Measurements from ENCODE around the gene WDR82. TPM values are rescaled to one million over a fixed set of nuclear protein-coding genes. Genes with fewer than 3 reads are reported as not detected.

The WDR82 gene
- total and polyA plus RNA-seq, 4 donors, result 77.1 to 159 (median 133) TPM

DNA sequence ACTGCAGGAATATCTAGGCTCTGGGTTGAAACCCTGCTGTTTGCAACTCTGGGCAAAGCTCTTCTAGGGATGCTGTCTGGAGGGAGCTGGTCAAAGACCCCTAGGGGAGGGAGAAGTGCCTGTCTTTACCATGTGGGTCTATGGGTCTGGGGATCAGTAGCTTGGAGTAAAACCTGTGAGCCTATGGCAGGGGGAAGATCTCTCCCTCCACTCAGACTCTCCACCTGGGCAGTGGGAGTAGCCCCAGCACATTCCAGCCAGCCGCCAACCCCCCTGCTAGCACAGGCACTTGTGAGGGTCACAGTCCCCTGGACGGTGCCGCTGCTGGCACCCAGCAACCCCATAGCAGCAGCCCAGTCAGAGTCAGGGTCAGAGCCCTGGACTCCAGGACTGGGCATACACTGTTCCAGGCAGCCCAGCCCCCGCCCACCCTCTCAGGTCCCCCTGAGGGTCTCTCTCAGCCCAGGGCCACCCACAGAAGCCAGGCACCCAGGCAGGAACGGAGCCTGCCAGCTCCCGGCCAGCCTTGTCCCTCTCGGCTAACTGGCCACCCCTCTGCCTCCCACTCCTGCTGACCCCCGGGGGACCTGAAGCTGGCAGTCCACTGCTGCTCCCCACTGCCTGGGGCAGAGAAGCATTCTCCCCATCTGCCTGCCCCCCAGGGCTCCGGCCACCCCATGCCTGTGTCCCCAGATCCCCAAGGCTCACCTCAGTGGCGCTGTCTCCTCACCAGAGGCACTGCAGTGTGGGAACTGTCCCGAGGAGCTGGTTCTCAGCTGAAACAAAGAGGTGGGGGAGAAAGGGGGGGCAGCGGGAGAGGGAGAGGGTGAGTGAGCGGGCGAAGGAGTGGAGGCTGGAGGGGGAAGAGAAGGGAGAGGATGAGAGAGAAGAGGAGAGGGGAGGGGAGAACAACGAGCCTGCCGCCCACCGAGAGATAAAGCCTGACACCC is 20.0 kb upstream of the WDR82 start:
- no peaks in the 10 kb centered on the region for H3K27me3 ChIP-seq (ENCODE audit: control insufficient read depth, insufficient read depth, low read length)
- peaks cover 17% of the 10 kb centered on the region for H3K36me3 ChIP-seq (ENCODE audit: control insufficient read depth, insufficient read depth, low read length)
- peak overlapping the region; percentile 78 for H3K27ac ChIP-seq (ENCODE audit: low read depth, low read length)
- peak overlapping the region; percentile 54 for H3K4me3 ChIP-seq (ENCODE audit: low read depth, low read length)
- peak in 3 of 6 donors; percentile 68 to 95 (median 77) for DNase-seq (ENCODE audit: low read depth in 4 of 6, low spot score in 6 of 6)
- peaks cover 88% of the 10 kb centered on the region for H3K4me1 ChIP-seq (ENCODE audit: control insufficient read depth, insufficient read depth, low read length)
- WGBS (ENCODE audit: insufficient coverage), result 12% methylated on average over 15 of the region's 17 CpGs
- no peaks in the 10 kb centered on the region for H3K9me3 ChIP-seq (ENCODE audit: control insufficient read depth, insufficient read depth, low read length)

DNA sequence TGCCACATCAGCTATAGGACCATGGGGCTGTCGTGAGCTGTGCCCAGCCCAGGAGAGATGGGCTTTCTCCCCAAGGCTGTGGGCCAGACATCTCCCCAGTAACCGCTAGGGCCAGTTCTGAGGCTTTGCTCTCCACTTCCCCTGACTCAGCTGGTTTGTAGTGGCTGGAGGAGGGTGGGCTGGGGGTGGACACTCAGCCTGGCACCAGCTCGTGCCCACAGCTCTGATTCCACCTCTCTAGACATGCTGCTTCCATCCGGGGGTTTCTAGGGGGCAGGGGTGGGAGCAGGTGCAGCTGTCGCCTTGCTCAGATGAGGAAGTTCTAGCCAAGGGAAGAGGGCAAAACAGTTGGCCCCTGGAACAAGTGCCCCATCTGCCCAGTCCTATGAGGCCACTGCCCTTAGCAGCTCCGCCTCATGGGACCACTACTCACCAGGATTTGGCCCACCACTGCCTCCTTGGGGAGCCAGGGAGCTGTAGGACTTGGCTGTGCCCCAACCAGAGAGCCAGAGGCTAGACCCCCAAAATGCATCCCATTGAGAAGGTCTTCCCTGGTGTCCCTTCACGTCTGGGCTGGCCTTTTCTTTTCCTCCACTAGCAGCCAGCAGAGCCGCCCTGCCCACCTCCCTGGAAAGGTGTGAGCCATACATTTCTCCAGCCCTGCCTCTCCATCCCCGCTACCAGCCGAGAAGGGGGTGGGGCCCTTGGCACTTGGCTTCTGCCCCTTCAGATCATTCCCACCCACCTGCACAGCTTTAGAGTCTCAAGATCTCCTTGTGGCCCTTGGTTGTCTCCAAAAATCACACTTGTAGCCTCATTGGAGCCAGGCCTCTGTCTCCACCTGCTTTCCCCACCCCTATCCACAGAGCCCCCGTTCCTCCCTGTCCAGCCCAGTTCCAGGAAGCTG is 19.0 kb upstream of the WDR82 start:
- Histone ChIP-seq H3K36me3 (ENCODE audit: control insufficient read depth, insufficient read depth, low read length) (peaks cover 26% of the 10 kb centered on the region), H3K27ac (ENCODE audit: low read depth, low read length) (peak overlapping the region; percentile 78), H3K4me1 (ENCODE audit: control insufficient read depth, insufficient read depth, low read length) (peaks cover 83% of the 10 kb centered on the region), H3K9me3 (ENCODE audit: control insufficient read depth, insufficient read depth, low read length) (no peaks in the 10 kb centered on the region), H3K27me3 (ENCODE audit: control insufficient read depth, insufficient read depth, low read length) (no peaks in the 10 kb centered on the region), H3K4me3 (ENCODE audit: low read depth, low read length) (peak overlapping the region; percentile 54)
- 42% methylated on average over 10 of the region's 11 CpGs for WGBS (ENCODE audit: insufficient coverage)
- DNase-seq (ENCODE audit: low read depth in 4 of 6, low spot score in 6 of 6), result peak in 1 of 6 donors; percentile 16

DNA sequence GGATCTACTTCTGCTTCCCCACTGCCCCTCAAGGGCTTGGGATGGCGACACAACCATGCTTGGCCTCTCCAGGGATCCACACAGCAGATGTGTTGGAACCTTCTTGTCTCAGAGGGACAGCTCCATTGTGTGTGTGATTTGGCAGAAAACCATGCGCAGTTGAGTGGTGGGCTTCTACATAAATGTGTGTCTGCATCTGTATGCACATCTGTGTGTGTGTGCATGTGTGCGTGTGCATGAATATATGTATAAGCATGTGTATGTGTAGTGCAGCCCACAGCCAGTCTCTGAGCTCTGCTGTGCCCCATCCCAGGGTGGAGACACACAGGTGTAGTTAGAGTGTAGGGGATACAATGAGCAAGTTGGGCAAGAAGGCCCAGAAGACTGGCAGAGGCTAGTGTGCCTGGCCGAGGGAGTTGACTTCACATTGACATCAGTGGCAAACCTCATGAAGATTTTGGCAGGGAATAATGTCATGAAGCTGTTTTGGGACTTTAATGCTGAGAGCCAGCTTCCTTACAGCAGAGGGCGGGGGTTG is 17.3 kb upstream of the WDR82 start:
- peak in 1 of 6 donors; percentile 51 for DNase-seq (ENCODE audit: low read depth in 4 of 6, low spot score in 6 of 6)
- Histone ChIP-seq H3K27ac (ENCODE audit: low read depth, low read length) (no peak overlapping the region), H3K9me3 (ENCODE audit: control insufficient read depth, insufficient read depth, low read length) (no peaks in the 10 kb centered on the region), H3K4me3 (ENCODE audit: low read depth, low read length) (no peak overlapping the region), H3K27me3 (ENCODE audit: control insufficient read depth, insufficient read depth, low read length) (no peaks in the 10 kb centered on the region), H3K4me1 (ENCODE audit: control insufficient read depth, insufficient read depth, low read length) (peaks cover 78% of the 10 kb centered on the region), H3K36me3 (ENCODE audit: control insufficient read depth, insufficient read depth, low read length) (peaks cover 44% of the 10 kb centered on the region)
- WGBS (ENCODE audit: insufficient coverage), result 87% methylated on average over 3 of the region's 5 CpGs

GRCh38 chr3:52294320-52295150 is 16.1 kb upstream of the WDR82 start:
- H3K36me3 ChIP-seq (ENCODE audit: control insufficient read depth, insufficient read depth, low read length), result peaks cover 56% of the 10 kb centered on the region
- 71% methylated on average over 7 of the region's 11 CpGs for WGBS (ENCODE audit: insufficient coverage)
- no peak for DNase-seq (ENCODE audit: low read depth in 4 of 6, low spot score in 6 of 6)

GRCh38 chr3:52293491-52294319 is 15.3 kb upstream of the WDR82 start:
- 77% methylated on average over 13 of the region's 17 CpGs for WGBS (ENCODE audit: insufficient coverage)
- Histone ChIP-seq H3K9me3 (ENCODE audit: control insufficient read depth, insufficient read depth, low read length) (no peaks in the 10 kb centered on the region), H3K4me3 (ENCODE audit: low read depth, low read length) (no peak overlapping the region), H3K36me3 (ENCODE audit: control insufficient read depth, insufficient read depth, low read length) (peaks cover 53% of the 10 kb centered on the region), H3K27ac (ENCODE audit: low read depth, low read length) (no peak overlapping the region), H3K27me3 (ENCODE audit: control insufficient read depth, insufficient read depth, low read length) (no peaks in the 10 kb centered on the region), H3K4me1 (ENCODE audit: control insufficient read depth, insufficient read depth, low read length) (peaks cover 64% of the 10 kb centered on the region)
- DNase-seq (ENCODE audit: low read depth in 4 of 6, low spot score in 6 of 6), result no peak

More at GRCh38 chr3:52294320-52295150, 16.1 kb upstream of the WDR82 start:
- Histone ChIP-seq H3K4me3 (ENCODE audit: low read depth, low read length) (no peak overlapping the region), H3K27me3 (ENCODE audit: control insufficient read depth, insufficient read depth, low read length) (no peaks in the 10 kb centered on the region), H3K4me1 (ENCODE audit: control insufficient read depth, insufficient read depth, low read length) (peaks cover 71% of the 10 kb centered on the region), H3K9me3 (ENCODE audit: control insufficient read depth, insufficient read depth, low read length) (no peaks in the 10 kb centered on the region), H3K27ac (ENCODE audit: low read depth, low read length) (no peak overlapping the region)

- Histone ChIP-seq H3K4me1 (ENCODE audit: control insufficient read depth, insufficient read depth, low read length) (peaks cover 59% of the 10 kb centered on the region), H3K36me3 (ENCODE audit: control insufficient read depth, insufficient read depth, low read length) (peaks cover 53% of the 10 kb centered on the region), H3K27me3 (ENCODE audit: control insufficient read depth, insufficient read depth, low read length) (no peaks in the 10 kb centered on the region), H3K4me3 (ENCODE audit: low read depth, low read length) (no peak overlapping the region), H3K27ac (ENCODE audit: low read depth, low read length) (no peak overlapping the region), H3K9me3 (ENCODE audit: control insufficient read depth, insufficient read depth, low read length) (no peaks in the 10 kb centered on the region)
- no peak for DNase-seq (ENCODE audit: low read depth in 4 of 6, low spot score in 6 of 6)
- 91% methylated on average over 17 of the region's 20 CpGs for WGBS (ENCODE audit: insufficient coverage)
Measured at GRCh38 chr3:52292247-52293065, 14.0 kb upstream of the WDR82 start.

DNA sequence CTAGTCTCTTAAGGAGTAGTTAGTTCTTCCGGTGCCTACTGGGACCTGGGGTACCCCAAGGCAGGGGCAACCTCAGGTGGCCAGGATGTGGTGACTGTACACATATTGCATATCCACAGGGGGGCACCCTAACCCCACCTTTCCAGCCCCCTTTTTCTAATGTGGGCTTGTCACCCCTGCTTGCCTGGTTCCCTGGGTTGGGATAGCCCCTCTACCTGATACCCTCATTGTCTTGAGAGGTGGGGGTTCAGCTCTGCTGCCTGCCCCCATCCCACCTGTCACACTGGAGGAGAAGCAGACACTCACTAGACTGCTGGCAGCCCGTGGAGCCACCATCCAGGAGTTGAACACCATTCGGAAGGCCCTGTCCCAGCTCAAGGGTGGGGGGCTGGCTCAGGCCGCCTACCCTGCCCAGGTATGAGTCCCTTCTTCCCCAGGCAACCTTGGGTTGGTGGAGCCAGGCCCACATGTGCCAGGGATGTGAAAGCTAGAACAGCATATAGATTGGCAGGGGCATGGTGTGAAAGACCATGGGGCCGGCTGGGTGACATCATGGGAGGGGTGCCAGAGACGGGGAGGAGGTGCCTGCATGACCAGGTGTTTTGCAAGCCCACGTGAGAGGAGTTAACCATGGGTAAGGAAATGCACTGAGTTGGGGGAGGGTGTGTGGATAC is 13.2 kb upstream of the WDR82 start:
- peak in 2 of 6 donors; percentile 58 to 68 for DNase-seq (ENCODE audit: low read depth in 4 of 6, low spot score in 6 of 6)
- WGBS (ENCODE audit: insufficient coverage), result 75% methylated on average over 7 of the region's 7 CpGs
- Histone ChIP-seq H3K27ac (ENCODE audit: low read depth, low read length) (no peak overlapping the region), H3K4me1 (ENCODE audit: control insufficient read depth, insufficient read depth, low read length) (peaks cover 58% of the 10 kb centered on the region), H3K36me3 (ENCODE audit: control insufficient read depth, insufficient read depth, low read length) (peaks cover 50% of the 10 kb centered on the region), H3K27me3 (ENCODE audit: control insufficient read depth, insufficient read depth, low read length) (no peaks in the 10 kb centered on the region), H3K4me3 (ENCODE audit: low read depth, low read length) (no peak overlapping the region), H3K9me3 (ENCODE audit: control insufficient read depth, insufficient read depth, low read length) (no peaks in the 10 kb centered on the region)

All from spinal cord (tissue), 10 donors.